ENCODE results near the gene LRRC4B.
"Not testable (repeated sequence)": the region's sequence is repeated elsewhere in the genome, so short reads cannot be mapped to it uniquely, and the experiment has no call there.

LRRC4B gene

GRCh38 chr19:50481351-50482149 lies 86.7 kb downstream of the LRRC4B start:
- DNase-seq: no peak

- DNase-seq: no peak
These were observed 87.7 kb downstream of the LRRC4B start for GRCh38 chr19:50480281-50481111.

GRCh38 chr19:50479761-50480251 lies 88.4 kb downstream of the LRRC4B start:
- DNase-seq: no peak

GRCh38 chr19:50478901-50479715 lies 89.1 kb downstream of the LRRC4B start:
- no peak for DNase-seq

- DNase-seq: no peak
These were observed 90.3 kb downstream of the LRRC4B start for GRCh38 chr19:50477751-50478515.

GRCh38 chr19:50476907-50477238 lies 91.4 kb downstream of the LRRC4B start:
- DNase-seq: no peak

GRCh38 chr19:50476224-50476906 lies 91.9 kb downstream of the LRRC4B start, which contains the start of the genes EMC10 and GARIN5A:
Gene EMC10 (plus strand): TSS chr19:50476507. CDS start chr19:50476545, 38 bp downstream.
Gene GARIN5A (minus strand): TSS chr19:50476848. CDS start chr19:50476388, 460 bp downstream.
- DNase-seq: peak; percentile 96 to 98

- DNase-seq: no peak
These were observed 92.5 kb downstream of the LRRC4B start for GRCh38 chr19:50475736-50476223.

GRCh38 chr19:50475101-50475568 lies 93.1 kb downstream of the LRRC4B start:
- no peak for DNase-seq

- not testable (repeated sequence) for DNase-seq
These were observed 94.9 kb downstream of the LRRC4B start for GRCh38 chr19:50473336-50473735.

GRCh38 chr19:50468818-50469217 lies 99.4 kb downstream of the LRRC4B start:
- DNase-seq: no peak

GRCh38 chr19:50467566-50467965 lies 100.7 kb downstream of the LRRC4B start:
- no peak for DNase-seq

Data from NCI-H1930 (cell line).